ENCODE results near the gene CFL1.
"Not testable (repeated sequence)": the region's sequence is repeated elsewhere in the genome, so short reads cannot be mapped to it uniquely, and the experiment has no call there.

CFL1 gene

DNA sequence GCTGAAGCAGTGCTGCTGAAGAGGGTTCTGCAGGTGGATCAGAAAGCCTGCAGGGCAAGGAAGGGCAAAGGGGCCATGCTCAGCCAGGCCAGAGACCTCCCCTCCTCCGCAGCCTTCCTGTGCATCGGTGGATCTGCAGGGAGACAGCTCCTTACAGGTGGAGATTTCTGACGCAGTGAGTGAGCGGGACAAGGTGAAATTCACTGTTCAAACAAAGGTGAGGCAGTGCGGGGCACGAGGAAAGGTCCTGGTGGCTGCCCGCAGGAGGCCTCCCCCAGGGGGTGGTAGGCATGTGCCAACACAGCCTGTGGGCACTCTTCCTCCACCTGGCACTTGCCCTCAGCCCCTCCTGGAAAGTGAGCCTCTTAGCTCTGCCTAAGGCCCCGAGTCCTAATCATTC, 8.6 kb downstream of the CFL1 start:
- peaks cover 38% of the 10 kb centered on the region; the same call in 1 of the 2 replicates for H3K36me3 ChIP-seq (ENCODE audit: insufficient read depth, low read length)
- peaks cover 5% of the 10 kb centered on the region; the same call in 1 of the 2 replicates for H3K9me3 ChIP-seq (ENCODE audit: insufficient read depth, low read depth, low read length)
- H3K27me3 ChIP-seq (ENCODE audit: insufficient read depth, low read length, poor library complexity, severe bottlenecking) = no peaks in the 10 kb centered on the region
- no peaks in the 10 kb centered on the region for H3K9me2 ChIP-seq (replicated peaks; ENCODE audit: low read depth, low read length)
- peaks cover 30% of the 10 kb centered on the region for H3K79me2 ChIP-seq (ENCODE audit: insufficient read depth, low read length)
- no peak overlapping the region for H2AFZ ChIP-seq (ENCODE audit: low read length)
- H3K4me3 ChIP-seq (ENCODE audit: low read length, poor library complexity, severe bottlenecking) = no peak overlapping the region
- H3K4me2 ChIP-seq (ENCODE audit: low read depth, low read length, poor library complexity, severe bottlenecking) = no peak overlapping the region
- H3F3A ChIP-seq (ENCODE audit: low read depth) = no peaks in the 10 kb centered on the region
- H3K9ac ChIP-seq (ENCODE audit: low read depth, low read length, poor library complexity, severe bottlenecking) = no peak overlapping the region
- H3K4me1 ChIP-seq (ENCODE audit: insufficient read depth, low read length, poor library complexity, severe bottlenecking) = peaks cover 3% of the 10 kb centered on the region
- no peak for TF ChIP-seq EZH2phosphoT487 (IDR thresholded peaks at IDR 0.05; ENCODE audit: borderline replicate concordance)
- TF ChIP-seq, protein P1, sequence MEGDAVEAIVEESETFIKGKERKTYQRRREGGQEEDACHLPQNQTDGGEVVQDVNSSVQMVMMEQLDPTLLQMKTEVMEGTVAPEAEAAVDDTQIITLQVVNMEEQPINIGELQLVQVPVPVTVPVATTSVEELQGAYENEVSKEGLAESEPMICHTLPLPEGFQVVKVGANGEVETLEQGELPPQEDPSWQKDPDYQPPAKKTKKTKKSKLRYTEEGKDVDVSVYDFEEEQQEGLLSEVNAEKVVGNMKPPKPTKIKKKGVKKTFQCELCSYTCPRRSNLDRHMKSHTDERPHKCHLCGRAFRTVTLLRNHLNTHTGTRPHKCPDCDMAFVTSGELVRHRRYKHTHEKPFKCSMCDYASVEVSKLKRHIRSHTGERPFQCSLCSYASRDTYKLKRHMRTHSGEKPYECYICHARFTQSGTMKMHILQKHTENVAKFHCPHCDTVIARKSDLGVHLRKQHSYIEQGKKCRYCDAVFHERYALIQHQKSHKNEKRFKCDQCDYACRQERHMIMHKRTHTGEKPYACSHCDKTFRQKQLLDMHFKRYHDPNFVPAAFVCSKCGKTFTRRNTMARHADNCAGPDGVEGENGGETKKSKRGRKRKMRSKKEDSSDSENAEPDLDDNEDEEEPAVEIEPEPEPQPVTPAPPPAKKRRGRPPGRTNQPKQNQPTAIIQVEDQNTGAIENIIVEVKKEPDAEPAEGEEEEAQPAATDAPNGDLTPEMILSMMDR (conservative IDR thresholded peaks at IDR 0.05; ENCODE audit: low read length) = no peak
- H4K20me1 ChIP-seq (ENCODE audit: insufficient read depth, low read length, poor library complexity, severe bottlenecking) = peaks cover 34% of the 10 kb centered on the region

DNA sequence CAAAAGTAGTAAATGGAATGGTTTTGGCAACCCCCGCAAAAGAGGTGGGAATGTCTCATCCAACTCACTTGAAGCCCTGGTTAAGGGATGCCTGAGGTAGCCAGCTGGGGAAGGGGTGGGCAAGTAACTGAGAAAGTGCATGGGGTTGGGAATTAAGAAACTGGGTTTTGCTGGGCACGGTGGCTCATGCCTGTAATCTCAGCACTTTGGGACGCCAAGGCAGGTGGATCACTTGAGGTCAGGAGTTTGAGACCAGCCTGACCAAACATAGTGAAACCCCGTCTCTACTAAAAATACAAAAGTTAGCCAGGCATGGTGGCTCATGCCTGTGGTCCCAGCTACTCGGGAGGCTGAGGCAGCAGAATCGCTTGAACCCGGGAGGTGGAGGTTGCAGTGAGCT, 9.3 kb downstream of the CFL1 start:
- not testable (repeated sequence) for H3K9me2 ChIP-seq (replicated peaks; ENCODE audit: low read depth, low read length); H2AFZ ChIP-seq (ENCODE audit: low read length); H3K4me2 ChIP-seq (ENCODE audit: low read depth, low read length, poor library complexity, severe bottlenecking); H3K9ac ChIP-seq (ENCODE audit: low read depth, low read length, poor library complexity, severe bottlenecking); H3K4me1 ChIP-seq (ENCODE audit: insufficient read depth, low read length, poor library complexity, severe bottlenecking); H3K27me3 ChIP-seq (ENCODE audit: insufficient read depth, low read length, poor library complexity, severe bottlenecking); H3K9me3 ChIP-seq (ENCODE audit: insufficient read depth, low read depth, low read length); H3F3A ChIP-seq (ENCODE audit: low read depth); H3K4me3 ChIP-seq (ENCODE audit: low read length, poor library complexity, severe bottlenecking)
- Histone ChIP-seq H3K79me2 (ENCODE audit: insufficient read depth, low read length) (peaks cover 24% of the 10 kb centered on the region), H4K20me1 (ENCODE audit: insufficient read depth, low read length, poor library complexity, severe bottlenecking) (peaks cover 27% of the 10 kb centered on the region), H3K36me3 (ENCODE audit: insufficient read depth, low read length) (peaks cover 31% of the 10 kb centered on the region; the same call in 1 of the 2 replicates)

DNA sequence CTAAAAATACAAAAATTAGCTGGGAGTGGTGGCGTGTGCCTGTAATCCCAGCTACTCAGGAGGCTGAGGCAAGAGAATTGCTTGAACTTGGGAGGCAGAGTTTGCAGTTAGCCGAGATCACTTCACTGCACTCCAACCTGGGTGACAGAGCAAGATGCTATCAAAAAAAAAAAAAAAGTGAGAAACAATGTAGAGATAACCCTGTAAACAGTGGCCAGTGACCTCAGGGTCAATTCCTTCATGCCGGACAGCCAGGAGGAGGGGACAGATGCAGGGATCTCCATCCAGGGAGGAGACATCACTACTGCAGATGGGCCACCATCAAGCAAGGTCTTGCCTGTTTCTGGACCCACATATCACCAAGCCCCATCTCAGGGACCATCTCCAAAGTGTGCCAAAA, 10.2 kb downstream of the CFL1 start:
- no peaks in the 10 kb centered on the region for H3F3A ChIP-seq (ENCODE audit: low read depth)
- H3K4me1 ChIP-seq (ENCODE audit: insufficient read depth, low read length, poor library complexity, severe bottlenecking) = no peaks in the 10 kb centered on the region
- peaks cover 5% of the 10 kb centered on the region; the same call in 1 of the 2 replicates for H3K9me3 ChIP-seq (ENCODE audit: insufficient read depth, low read depth, low read length)
- H3K36me3 ChIP-seq (ENCODE audit: insufficient read depth, low read length) = peaks cover 22% of the 10 kb centered on the region; the same call in 1 of the 2 replicates
- peaks cover 18% of the 10 kb centered on the region for H4K20me1 ChIP-seq (ENCODE audit: insufficient read depth, low read length, poor library complexity, severe bottlenecking)
- no peak overlapping the region for H2AFZ ChIP-seq (ENCODE audit: low read length)
- TF ChIP-seq, protein P1 (conservative IDR thresholded peaks at IDR 0.05; ENCODE audit: low read length) = no peak
- no peak for TF ChIP-seq EZH2phosphoT487 (IDR thresholded peaks at IDR 0.05; ENCODE audit: borderline replicate concordance)
- H3K79me2 ChIP-seq (ENCODE audit: insufficient read depth, low read length) = peaks cover 14% of the 10 kb centered on the region; the same call in 1 of the 2 replicates
- H3K9ac ChIP-seq (ENCODE audit: low read depth, low read length, poor library complexity, severe bottlenecking) = no peak overlapping the region
- H3K9me2 ChIP-seq (replicated peaks; ENCODE audit: low read depth, low read length) = no peaks in the 10 kb centered on the region
- H3K27me3 ChIP-seq (ENCODE audit: insufficient read depth, low read length, poor library complexity, severe bottlenecking) = no peaks in the 10 kb centered on the region
- H3K4me2 ChIP-seq (ENCODE audit: low read depth, low read length, poor library complexity, severe bottlenecking) = no peak overlapping the region
- H3K4me3 ChIP-seq (ENCODE audit: low read length, poor library complexity, severe bottlenecking) = no peak overlapping the region

DNA sequence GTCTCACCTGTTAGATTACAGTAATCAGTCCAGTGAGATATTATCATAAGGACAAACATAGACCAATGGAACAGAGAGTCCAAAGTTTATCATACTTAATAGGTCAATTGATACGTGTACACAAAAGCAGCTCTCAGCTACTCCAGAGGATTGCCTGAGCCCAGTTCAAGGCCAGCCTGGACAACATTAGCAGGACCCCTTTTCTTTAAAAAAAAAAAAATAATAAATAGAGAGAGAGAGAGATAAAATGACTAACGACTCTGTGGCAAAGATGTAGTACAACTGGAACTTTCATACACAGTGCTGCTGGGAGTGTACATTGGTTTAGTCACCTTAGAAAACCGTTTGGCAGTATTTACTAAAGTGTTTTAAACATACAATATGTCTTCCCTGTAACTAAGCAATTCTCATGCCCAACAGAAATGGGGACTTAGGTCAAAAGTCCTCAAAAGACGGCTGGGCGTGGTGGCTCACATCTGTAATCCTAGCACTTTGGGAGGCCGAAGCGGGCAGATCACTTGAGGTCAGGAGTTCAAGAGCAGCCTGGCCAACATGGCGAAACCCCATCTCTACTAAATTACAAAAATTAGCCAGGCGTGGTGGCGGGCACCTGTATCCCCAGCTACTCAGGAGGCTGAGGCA, 13.6 kb downstream of the CFL1 start:
- no peaks in the 10 kb centered on the region for H3K27me3 ChIP-seq (ENCODE audit: insufficient read depth, low read length, poor library complexity, severe bottlenecking)
- H3K36me3 ChIP-seq (ENCODE audit: insufficient read depth, low read length) = no peaks in the 10 kb centered on the region
- H2AFZ ChIP-seq (ENCODE audit: low read length) = no peak overlapping the region
- H3K9me3 ChIP-seq (ENCODE audit: insufficient read depth, low read depth, low read length) = no peaks in the 10 kb centered on the region
- H3F3A ChIP-seq (ENCODE audit: low read depth) = no peaks in the 10 kb centered on the region
- no peaks in the 10 kb centered on the region for H3K9me2 ChIP-seq (replicated peaks; ENCODE audit: low read depth, low read length)
- TF ChIP-seq, protein P1 (conservative IDR thresholded peaks at IDR 0.05; ENCODE audit: low read length) = no peak
- TF ChIP-seq EZH2phosphoT487 (IDR thresholded peaks at IDR 0.05; ENCODE audit: borderline replicate concordance) = no peak
- no peaks in the 10 kb centered on the region for H3K79me2 ChIP-seq (ENCODE audit: insufficient read depth, low read length)
- no peaks in the 10 kb centered on the region for H4K20me1 ChIP-seq (ENCODE audit: insufficient read depth, low read length, poor library complexity, severe bottlenecking)
- H3K9ac ChIP-seq (ENCODE audit: low read depth, low read length, poor library complexity, severe bottlenecking) = no peak overlapping the region
- H3K4me3 ChIP-seq (ENCODE audit: low read length, poor library complexity, severe bottlenecking) = no peak overlapping the region
- H3K4me2 ChIP-seq (ENCODE audit: low read depth, low read length, poor library complexity, severe bottlenecking) = no peak overlapping the region
- no peaks in the 10 kb centered on the region for H3K4me1 ChIP-seq (ENCODE audit: insufficient read depth, low read length, poor library complexity, severe bottlenecking)
